ENCODE results near the gene PANX2. TPM values are rescaled to one million over a fixed set of nuclear protein-coding genes. Genes with fewer than 3 reads are reported as not detected.

PANX2 gene
- total and polyA plus RNA-seq, 9 of the 15 experiments (the other 6 are each of a cell fraction or from before 2014, with no cell fraction given), result 0.01 to 3.9 (median 0.67) TPM; not detected in 1

DNA sequence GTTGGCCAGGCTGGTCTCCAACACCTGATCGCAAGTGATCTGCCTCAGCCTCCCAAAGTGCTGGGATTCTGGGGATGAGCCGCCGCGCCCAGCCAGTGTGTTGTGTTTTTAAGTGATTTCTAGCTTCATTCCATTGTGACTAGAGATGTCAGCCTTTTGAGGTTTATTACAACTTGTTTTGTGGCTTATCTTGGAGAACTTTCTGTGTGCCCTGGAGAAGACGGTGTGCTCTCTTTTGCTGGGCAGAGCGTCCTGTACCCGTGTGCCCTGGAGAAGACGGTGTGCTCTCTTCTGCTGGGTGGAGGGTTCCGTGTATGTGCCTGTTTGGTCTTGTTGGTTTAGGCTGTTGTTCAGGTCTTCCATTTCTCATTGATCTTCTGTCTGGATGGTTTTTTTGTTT is 42.7 kb downstream of the PANX2 start:
- Histone ChIP-seq H3K9me3 (replicated peaks; ENCODE audit: control insufficient read depth, insufficient read depth, low read depth, low read length) (0 out of 2 replicates have a peak, but pooled peaks cover 2% of the 10 kb centered on the region), H3K79me2 (ENCODE audit: control insufficient read depth, insufficient read depth, low read length) (peaks cover 13% of the 10 kb centered on the region; the same call in 2 of the 3 replicates), H2AFZ (ENCODE audit: low read depth, low read length) (no peak overlapping the region), H3K27me3 (ENCODE audit: control insufficient read depth in 2 of 2, insufficient read depth in 2 of 2, low read length in 2 of 2) (no peaks in the 10 kb centered on the region), H3K4me1 (replicated peaks in 1 of 2; ENCODE audit: control insufficient read depth in 2 of 2, insufficient read depth in 2 of 2, low read length in 2 of 2) (peaks cover 0 to 22% of the 10 kb centered on the region in 2 experiments; a peak in 2 of 5 replicates), H3K9me1 (ENCODE audit: control insufficient read depth, insufficient read depth, low read length) (no peaks in the 10 kb centered on the region), H4K20me1 (replicated peaks; ENCODE audit: control insufficient read depth, insufficient read depth, low read length) (0 out of 2 replicates have a peak, but pooled peaks cover 3% of the 10 kb centered on the region), H3K36me3 (ENCODE audit: control insufficient read depth, insufficient read depth, low read length) (peaks cover 75% of the 10 kb centered on the region), H3K27ac (ENCODE audit: extremely low read depth, low read depth, low read length) (no peak overlapping the region), H3K4me2 (ENCODE audit: insufficient read depth, low read length) (no peak overlapping the region), H3K4me3 (no peak overlapping the region), H3K9ac (ENCODE audit: insufficient read depth in 1 of 2, low read depth in 2 of 2, low read length in 2 of 2) (no peak overlapping the region)
- ATAC-seq, result no peak
- in situ Hi-C loops (cut with MboI) (loop anchor here (5.0 kb wide), 1 partner anchor 71 kb away; no protein-coding TSS in a partner anchor), intact Hi-C loops (cut with micrococcal nuclease) (no loop called here)
- 98% methylated on average over 6 of the region's 9 CpGs for WGBS (ENCODE audit: insufficient coverage, low coverage, missing lambda C conversion rate)
- DNase-seq (ENCODE audit: extremely low read depth in 1 of 4, low spot score in 3 of 4), result no peak
- CTCF ChIA-PET (ENCODE audit: low intra/inter-chr PET ratio), result no interaction called here
- FAIRE-seq, result no peak
- POLR2A ChIA-PET, result interaction anchor here (0.7 kb wide), 1 partner anchor 15 kb away, joined by 3 read pairs; no protein-coding TSS in a partner anchor
- BruUV-seq (replicated peaks), result no TSS peak
- no peak for TF ChIP-seq PURB (CRISPR knock-in tag; IDR thresholded peaks at IDR 0.05; ENCODE audit: low read depth)
- TF ChIP-seq HMG20B (CRISPR knock-in tag; IDR thresholded peaks at IDR 0.05), result no peak
- TF ChIP-seq ZNF780A (CRISPR knock-in tag; IDR thresholded peaks at IDR 0.05), result no peak
- no peak for TF ChIP-seq TFE3 (CRISPR knock-in tag; IDR thresholded peaks at IDR 0.05)
- TF ChIP-seq ZSCAN32 (CRISPR knock-in tag; IDR thresholded peaks at IDR 0.05), result no peak
- no peak for TF ChIP-seq ATF2 (CRISPR knock-in tag; IDR thresholded peaks at IDR 0.05)
- TF ChIP-seq, protein P1, sequence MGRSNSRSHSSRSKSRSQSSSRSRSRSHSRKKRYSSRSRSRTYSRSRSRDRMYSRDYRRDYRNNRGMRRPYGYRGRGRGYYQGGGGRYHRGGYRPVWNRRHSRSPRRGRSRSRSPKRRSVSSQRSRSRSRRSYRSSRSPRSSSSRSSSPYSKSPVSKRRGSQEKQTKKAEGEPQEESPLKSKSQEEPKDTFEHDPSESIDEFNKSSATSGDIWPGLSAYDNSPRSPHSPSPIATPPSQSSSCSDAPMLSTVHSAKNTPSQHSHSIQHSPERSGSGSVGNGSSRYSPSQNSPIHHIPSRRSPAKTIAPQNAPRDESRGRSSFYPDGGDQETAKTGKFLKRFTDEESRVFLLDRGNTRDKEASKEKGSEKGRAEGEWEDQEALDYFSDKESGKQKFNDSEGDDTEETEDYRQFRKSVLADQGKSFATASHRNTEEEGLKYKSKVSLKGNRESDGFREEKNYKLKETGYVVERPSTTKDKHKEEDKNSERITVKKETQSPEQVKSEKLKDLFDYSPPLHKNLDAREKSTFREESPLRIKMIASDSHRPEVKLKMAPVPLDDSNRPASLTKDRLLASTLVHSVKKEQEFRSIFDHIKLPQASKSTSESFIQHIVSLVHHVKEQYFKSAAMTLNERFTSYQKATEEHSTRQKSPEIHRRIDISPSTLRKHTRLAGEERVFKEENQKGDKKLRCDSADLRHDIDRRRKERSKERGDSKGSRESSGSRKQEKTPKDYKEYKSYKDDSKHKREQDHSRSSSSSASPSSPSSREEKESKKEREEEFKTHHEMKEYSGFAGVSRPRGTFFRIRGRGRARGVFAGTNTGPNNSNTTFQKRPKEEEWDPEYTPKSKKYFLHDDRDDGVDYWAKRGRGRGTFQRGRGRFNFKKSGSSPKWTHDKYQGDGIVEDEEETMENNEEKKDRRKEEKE (IDR thresholded peaks at IDR 0.05; ENCODE audit: borderline replicate concordance in 1 of 2, control insufficient read depth in 1 of 2, low read depth in 2 of 2, low read length in 1 of 2), result no peak
- TF ChIP-seq ZNF280B (CRISPR knock-in tag; IDR thresholded peaks at IDR 0.05), result no peak
